IPS-NIHi7 (cell line): ENCODE measurements around the gene TEX101.
A peak's percentile ranks its signal among the peaks of the same experiment; 100 is the strongest.
"Not testable (repeated sequence)": the region's sequence is repeated elsewhere in the genome, so short reads cannot be mapped to it uniquely, and the experiment has no call there.

Experiments used
- DNase-seq: peaks from one replicate; pipeline ENCODE4 v3.0.0; 2012; ENCODE audit warnings: mixed read lengths; ENCODE audit errors: extremely low spot score

Gene TEX101

DNA sequence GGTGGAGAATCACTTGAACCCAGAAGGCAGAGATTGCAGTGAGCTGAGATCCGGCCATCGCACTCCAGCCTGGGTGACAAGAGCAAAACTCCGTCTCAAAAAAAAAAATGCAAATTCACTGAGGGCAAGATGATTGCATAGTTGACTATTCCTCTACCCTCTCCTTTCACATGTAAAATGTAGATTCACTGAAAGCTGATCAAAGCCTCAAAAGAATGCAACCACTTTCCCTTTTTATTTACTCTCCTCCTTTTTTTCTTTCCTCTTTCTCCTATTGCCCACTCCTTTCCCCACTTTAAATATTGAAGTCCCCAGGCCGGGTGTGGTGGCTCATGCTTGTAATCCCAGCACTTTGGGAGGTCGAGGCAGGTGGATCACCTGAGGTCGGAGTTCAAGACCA lies 6.3 kb downstream of the TEX101 start:
- no peak for DNase-seq

DNA sequence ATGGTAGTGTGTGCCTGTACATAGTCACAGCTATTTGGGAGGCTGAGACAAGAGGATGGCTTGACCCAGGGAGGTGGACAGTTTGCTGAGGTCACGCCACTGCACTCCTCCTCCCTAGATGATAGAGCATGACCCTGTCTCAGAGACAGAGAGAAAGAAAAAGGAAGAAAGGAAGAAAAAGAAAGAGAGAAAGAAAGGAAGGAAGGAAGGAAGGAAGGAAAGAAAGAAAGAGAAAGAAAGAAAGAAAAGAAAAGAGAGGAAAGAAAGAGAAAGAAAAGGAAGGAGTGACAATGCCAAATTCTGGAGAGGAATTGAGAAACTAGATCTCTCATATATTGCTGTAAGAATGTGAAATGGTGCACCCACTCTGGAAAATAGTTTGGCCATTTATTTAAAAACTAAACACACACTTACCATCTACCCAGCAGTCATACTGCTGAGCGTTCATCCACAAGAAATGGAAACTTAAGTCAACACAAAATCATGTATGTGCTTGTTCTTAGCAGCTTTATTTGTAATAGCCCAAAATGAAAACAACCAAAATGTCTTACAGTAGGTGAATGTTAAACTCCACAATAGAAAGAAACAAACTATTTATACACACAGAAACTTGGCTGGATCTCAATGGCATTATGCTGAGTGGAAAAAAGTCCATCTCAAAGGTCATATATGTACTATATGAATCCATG lies 7.5 kb downstream of the TEX101 start:
- no peak for DNase-seq

DNA sequence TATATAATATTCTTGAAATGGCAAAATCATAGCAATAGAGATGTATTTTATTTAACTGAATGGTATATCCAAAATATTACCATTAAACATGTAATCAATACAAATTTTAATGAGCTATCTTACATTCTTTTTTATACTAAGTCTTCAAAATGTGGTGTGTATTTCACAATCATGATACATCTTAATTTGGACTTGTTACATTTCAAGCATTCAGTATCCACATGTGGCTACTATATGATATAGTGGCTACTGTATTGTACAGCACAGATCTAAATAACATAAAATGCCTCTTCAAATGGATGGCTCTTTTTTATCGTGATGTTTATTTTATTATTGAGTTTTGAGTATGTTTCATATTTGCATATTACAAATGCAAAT lies 8.0 kb downstream of the TEX101 start:
- DNase-seq, result no peak

DNA sequence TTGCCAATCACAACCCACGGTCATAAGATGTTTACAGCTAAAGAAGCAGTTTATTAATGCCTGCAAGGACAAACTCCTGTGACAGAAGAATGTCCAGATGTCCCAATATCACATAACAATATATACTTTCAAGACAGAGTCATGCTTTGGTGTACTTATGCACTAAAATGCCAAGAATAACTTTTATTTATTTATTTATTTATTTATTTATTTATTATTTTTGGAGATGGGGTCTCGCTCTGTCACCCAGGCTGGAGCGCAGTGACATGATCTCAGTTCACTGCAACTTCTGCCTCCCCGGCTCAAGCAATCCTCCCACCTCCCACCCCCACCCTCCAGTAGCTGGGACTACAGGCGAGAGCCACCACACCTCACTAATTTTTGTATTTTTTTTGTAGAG lies 9.1 kb downstream of the TEX101 start:
- no peak for DNase-seq

DNA sequence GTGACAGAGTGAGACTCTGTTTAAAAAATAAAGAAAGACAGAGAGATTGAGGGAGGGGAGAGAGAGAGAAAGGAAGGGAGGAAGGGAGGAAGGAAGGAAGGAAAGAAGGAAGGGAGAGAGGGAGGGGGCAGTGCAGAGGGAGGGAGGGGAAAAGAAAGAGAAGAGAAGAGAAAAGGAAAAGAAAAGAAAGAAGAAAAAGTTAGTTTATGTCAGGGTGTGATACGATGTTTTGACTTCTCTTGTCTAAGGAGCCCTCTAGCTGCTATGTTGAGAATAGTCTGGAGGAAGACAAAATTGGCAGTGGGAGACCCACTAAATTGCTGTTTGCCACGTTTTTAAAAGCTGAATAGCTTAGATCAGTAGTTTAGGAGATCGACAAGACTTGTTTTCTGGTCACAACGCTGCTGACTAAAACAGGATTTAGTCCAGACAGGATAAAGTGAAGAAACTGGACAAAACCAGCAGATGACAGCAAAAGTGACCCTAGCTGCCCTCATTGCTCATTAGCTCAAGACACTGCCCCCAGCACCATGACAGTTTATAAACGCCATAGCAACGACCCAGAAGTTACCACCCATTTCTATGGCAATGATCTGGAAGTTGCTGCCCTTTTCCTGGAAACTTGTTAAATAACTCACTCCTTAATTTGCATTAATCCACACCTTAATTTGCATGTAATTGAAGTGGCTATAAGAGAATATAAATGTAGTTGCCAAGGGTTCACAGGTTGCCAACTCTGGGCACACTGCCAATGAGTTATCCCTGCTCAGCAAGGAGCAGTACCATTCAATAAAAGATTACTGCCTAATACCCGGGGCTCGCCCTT lies 11.1 kb downstream of the TEX101 start:
- DNase-seq, result no peak

DNA sequence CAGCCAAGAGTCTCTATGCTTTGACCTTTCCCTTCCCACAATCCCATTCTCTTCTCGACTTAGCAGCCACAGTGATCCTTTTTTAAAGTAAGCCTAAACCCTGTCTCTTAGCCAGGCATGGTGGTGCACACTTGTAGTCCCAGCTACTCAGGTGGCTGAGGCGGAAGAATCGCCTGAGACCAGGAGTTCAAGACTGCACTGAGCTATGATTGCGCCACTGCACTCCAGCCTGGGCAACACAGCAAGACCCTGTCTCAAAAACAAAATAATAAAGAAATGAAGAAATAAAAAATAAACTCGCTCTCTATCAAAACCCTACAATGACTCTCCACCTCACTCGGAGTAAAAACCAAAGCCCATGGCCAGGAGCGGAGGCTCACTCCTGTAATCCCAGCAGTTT lies 14.7 kb downstream of the TEX101 start:
- DNase-seq, result no peak

DNA sequence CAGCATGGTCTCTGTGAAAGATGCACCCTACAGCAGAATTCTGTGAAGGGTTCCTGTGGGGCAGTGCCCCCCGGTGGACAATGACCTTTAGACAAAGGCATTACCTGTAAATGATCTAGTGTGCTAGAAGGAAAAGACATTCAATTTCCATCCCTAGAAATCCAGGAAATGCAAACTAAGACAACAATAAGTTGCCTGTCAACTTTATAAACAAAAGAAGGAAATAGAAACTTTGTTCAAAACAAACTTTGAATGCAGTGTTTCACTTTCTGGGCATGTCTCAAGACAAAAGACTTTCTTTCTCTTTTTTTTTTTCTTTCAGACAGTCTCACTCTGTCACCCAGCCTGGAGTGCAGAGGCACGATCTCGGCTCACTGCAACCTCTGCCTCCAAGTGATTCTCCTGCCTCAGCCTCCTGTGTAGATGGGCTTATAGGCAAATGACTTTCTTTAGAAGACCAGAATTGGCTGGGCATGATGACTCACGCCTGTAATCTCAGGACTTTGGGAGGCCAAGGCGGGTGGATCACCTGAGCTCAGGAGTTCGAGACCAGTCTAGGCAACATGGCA lies 15.5 kb downstream of the TEX101 start:
- DNase-seq, result no peak

DNA sequence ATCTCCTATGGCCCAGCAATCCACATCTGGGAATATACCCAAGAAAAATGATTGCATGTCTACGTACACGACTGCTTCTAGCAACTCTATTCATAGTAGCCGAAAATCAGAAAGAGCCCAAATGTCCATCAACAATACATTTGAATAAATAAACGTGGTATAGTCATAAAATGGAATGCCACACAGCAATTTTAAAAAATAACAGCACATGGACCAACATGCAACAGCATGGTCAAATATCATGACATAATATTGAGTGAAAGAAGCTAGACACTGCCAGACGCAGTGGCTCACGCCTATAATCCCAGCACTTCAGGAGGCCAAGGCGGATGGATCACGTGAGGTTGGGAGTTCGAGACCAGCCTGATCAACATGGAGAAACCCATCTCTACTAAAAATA lies 16.3 kb downstream of the TEX101 start:
- DNase-seq, result no peak

DNA sequence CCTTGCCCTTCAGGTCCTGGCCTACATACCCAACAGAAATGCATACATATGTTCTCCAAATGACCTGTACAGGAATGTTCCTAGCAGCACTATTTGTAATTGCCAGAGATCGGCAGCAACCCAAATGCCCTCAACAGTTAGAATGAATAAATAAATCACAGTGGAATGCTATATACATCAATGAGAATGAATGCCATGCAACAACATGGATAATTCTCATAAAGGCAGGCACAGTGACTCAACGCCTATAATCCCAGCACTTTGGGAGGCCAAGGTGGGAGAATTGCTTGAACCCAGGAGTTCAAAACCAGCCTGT lies 18.6 kb downstream of the TEX101 start:
- no peak for DNase-seq

DNA sequence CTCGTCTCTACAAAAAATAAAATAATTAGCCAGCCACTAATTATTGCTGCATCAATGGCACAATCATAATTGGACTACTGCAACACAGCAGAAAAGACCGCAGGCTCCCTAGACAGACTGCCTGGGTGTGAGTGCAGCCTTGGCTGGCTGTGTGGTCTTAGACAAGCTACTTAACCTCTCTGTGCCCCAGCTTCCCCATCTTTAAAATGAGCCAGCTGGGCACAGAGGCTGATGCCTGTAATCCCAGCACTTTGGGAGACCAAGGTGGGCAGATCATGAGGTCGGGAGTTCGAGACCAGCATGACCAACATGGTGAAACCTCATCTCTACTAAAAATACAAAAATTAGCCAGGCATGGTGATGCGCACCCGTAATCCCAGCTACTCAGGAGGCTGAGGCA lies 19.0 kb downstream of the TEX101 start:
- no peak for DNase-seq

DNA sequence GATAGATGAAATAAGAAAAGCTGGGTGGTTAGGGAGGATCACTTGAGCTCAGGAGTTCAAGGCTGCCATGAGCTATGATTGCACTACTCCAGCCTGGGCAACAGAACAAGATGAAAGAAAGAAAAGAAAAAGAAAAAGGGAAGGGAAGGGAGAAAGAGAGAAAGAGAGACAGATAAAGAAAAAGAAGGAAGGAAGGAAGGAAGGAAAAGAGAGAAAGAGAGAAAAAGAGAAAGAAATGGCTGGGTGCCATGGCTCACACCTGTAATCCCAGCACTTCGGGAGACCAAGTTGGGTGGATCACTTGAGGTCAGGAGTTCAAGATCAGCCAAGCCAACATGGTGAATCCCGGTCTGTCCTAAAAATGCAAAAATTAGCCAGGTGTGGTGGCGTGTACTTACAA lies 21.1 kb downstream of the TEX101 start:
- DNase-seq, result no peak

DNA sequence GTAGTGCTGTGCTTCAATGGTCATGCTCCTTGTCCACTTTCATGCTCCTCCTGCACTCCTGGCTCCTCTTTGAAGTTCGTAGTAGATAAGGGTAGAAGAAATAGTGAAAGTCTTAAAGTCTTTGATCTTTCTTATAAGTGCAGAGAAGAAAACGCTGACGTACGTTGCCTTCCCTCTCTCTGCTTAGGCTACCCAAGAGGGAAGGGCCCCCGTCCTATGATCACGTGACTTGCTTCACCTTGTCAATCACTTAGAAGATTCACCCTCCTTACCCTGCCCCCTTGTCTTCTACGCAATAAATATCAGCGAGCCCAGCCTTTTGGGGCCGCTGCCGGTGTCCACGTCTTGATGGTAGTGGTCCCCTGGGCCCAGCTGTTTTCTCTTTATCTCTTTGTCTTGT lies 22.6 kb downstream of the TEX101 start:
- DNase-seq, result not testable (repeated sequence)

DNA sequence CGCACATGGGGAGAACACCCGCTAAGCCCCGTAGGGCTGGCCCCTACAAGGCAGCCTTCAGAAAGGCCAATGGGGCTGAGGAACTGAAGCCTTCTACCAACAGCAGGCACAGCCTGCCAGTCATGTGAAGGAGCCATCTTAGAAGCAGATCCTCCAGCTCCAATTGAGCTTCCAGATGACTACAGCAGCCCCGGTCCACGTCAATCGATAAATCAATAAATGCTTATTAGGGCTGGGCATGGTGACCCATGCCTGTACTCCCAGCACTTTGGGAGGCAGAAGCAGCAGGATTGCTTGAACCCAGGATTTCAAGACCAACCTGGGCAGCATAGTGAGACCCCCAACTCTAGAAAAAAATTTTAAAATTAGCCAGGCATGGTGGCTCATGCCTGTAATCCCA lies 23.0 kb downstream of the TEX101 start:
- DNase-seq, result no peak

DNA sequence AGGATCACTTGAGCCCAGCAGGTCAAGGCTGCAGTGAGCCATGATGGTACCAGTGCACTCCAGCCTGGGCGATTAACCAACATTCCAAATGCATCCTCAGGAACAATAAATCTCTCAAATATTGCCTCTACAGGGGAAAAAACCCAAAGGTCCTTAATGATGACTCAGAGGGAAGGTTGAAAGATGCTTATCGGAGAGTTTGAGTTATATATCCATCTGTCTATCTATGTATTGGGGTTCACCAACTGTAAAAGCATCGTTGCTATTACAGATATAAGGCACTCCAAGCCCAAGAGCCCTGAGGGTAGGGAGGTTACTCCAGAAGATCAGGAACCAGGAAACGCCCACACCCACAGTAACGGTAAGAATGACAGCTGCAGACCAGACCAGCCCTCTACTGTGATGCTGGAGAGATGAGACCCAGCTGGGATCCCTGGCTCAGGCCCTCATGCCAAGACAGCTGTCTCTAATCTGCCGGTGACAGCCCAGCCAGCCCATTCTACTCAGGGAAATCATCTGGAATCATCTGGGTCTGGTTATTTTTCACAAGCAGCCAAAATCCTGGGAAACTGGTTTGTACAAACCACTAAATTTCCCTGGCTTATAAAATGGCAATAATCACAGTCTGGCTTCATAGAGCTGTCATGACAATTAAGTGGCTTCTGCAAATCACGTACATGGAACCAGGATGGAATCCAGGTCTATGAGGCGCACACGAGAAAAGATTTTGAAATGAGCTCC lies 23.8 kb downstream of the TEX101 start:
- no peak for DNase-seq

DNA sequence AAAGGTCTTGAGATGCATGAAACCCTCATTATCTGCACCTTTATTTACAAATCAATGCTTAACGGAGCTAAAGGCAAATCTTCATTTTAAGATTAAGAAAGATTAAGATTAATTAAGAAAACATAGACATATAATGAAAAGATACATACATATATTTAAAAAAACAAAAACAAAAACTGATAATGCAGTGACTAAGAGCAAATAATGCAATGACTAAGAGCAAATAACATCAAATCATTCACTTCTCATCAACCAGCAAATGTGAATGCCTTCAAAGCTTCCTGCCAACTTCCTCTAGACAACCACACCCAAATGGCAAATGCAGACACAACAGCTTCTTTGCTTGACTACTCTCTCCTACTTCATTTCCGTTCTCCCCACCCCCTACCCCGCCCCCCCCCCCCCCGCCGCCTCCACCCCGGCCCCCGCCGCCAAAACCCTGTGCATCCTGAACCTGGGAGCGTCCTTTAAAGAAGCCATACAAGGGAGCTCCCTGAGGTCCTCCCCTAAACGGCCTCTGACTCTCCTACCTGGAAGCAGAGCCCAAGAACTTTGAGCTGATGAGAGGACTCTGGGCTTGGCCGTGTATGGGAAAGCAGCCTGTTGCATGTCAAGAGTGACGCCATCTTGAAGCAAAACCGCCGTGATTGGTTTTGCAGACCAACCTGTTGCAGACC lies 24.5 kb downstream of the TEX101 start:
- DNase-seq, result no peak

DNA sequence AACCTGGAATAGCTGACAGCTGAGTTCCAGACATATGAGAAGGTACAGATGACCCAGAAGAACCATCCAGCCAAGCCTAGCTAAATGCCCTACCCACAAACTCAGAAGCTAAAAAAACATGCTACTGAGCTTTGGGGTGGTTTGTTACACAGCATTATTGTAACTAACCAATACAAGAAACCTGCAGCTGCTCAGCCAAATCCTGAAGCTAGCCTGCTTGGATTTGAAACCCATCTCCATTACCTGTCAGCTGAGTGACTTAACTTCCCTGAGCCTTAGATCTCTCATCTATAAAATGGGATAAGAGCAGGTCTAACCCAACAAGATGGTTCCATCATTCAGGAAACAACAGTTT lies 25.0 kb downstream of the TEX101 start:
- no peak for DNase-seq

DNA sequence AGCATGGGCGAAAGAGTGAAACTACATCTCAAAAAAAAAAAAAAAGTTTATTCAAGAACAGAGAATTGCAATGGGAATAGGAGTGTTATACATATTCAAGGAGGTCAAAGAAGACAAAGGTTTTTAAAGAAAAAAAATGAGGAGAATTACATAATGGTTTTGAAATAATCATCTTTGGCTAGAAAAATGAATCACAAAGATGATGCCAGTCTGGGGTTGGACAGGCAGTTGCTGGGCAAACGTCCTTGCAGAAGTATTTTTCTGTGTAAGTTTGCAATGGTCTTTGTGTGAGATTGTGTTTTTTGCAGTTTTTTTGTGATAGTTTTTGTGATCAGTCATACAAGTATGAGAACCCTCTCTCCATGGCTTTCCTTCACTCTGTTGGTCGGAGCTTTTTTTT lies 27.0 kb downstream of the TEX101 start:
- DNase-seq, result no peak

DNA sequence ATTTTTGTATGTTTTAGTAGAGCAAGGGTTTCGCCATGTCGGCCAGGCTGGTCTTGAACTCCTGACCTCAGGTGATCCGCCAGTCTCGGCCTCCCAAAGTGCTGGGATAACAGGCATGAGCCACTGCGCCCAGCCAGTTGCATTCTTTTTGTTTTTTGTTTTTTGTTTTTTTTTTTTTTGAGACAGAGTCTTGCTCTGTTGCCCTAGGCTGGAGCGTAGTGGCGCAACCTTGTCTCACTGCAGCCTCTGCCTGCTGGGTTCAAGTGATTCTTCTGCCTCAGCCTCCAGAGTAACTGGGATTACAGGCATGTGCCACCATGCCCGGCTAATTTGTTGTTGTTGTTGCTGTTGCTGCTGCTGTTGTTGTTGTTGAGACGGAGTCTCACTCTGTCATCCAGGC lies 29.4 kb downstream of the TEX101 start:
- DNase-seq, result not testable (repeated sequence)

DNA sequence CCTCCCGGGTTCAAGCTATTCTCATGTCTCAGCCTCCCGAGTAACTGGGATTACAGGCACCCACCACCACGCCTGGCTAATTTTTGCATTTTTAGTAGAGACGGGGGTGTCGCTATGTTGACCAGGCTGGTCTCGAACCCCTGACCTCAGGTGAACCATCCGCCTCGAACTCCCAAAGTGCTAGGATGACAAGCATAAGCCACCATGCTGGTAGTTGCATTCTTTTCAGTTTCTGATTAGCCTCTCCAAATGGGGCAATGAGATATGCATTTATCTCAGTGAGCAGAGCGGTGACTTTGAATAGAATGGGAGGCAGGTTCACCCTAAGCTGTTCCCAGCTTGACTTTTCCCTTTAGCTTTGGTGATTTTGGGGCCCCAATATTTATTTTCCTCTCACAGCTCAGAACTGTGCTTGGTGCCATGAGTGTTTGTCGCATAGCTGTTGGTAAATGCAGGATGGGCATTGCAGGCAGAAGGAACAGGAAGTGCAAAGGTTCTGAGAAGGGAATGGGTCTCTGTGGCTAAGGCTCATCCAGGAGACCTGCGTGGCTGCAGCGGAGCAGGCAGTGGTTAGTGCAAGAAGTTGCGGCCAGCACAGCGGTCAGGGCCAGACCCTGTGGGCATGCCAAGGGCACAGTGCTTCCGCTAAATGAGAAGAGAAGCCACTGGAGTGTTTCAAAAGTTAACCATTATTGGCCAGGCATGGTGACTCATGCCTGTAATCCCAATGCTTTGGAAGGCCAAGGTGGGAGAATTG lies 30.0 kb downstream of the TEX101 start:
- no peak for DNase-seq

DNA sequence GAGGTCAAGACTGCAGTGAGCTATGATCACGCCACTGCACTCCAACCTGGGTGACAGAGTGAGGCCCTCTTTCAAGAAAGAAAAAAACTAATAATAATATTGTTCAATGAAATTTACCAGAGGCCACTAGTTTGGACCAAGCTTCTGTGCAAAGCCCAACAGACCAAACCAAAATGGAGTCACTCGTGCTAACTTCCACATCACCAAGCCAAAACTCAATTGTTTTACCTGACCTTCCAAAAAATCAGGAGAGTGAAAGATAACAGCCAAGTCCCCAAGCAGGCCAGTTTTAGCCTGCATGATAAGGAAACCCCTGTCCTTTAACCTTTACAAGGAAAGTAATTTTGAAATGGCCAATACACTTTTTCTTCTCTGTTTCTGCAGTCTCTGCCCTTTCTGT lies 30.7 kb downstream of the TEX101 start:
- no peak for DNase-seq

DNA sequence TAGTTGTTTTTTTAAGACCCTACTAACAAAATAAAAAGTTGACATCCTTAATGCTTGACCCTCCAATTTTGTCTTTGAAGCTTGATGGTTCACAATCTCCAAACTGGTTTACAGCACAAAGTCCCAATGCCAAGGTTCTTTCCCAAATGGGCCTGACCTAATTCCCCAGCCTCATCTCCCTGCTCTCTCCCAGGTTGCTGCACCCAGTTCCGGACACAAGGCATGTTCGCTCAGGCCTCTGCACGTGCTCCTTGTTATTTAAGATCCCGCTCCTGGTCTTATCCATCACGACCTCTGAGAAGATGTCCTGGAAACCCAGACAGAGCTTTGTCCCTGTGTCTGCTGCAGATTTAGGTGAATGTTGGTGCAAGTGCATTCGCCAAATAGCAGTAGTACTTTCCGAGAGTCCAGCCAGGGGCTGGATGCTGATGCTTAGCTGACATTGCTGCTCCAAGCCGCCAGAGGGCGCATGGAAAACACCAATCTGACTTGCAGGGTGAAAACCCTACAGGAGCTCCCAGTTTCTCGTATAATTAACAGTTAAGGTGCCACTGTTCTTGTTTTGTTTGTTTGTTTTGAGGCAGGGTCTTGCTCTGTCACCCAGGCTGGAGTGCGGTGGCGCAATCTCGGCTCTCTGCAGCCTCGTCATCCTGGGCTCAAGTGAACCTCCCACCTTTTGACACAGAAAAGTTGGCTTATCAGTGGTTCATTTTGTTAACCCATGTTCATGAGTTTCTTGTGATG lies 32.2 kb downstream of the TEX101 start:
- DNase-seq, result peak; percentile 85
